SIG-M5 (cell line): ENCODE results near the gene STT3B.

Experiments used
- DNase-seq: peaks from one replicate; lab custom pipeline; 2025; lab: John Stamatoyannopoulos, UW

STT3B gene

DNA sequence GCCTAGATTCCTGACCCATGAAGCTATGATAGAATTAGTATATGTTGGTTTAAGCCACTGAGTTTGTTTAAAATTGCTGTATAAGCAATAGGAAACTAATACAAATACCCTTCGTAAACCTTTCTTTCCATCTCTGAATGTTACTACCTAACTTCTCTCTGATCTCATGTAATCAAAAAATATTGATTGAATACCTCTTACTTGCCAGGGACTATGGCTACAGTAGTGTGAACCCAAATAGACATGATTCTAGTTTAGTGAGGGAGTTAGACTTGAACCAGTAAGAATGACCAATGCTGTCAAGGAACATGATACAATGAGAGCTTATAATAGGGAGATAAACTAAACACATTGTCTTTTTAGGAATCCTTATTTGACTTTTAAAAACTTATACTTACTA, 19.4 kb downstream of the STT3B start:
- no peak for DNase-seq

DNA sequence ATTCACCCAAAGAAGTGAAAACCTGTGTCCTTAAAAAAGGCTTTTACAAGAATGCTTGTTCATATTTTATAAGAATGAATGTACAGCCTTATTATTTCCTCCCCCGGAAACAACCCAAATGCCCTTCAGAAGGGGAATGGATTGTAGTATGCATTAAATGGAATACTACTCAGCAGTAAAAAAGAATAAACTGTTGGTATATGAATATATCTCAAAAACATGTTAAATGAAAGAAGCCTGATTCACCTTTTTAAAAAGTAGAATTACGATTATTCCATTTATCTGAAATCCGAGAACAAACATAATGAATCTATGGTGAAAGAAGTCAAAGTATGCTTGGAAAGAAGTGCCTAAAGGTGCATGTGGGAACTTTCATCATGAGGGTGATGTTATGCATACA, 20.5 kb downstream of the STT3B start:
- DNase-seq: no peak

DNA sequence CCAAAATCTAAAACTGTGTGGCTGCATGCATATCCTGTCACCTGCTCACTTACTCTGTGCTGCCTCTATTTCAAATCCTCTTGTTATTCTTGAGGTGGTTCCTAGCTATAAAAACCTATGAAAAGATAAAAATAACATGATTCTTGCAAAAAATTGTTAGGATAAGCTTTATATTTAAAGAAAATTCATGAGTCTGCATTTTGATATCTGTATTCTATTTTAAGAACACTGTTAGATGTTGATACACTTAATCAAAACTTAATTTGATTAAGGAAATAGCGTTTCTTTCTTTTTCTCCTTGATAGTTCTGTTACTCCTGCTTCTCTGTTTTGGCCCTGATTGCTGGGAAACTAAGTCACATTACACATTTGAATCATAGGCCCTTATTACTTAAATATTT, 22.5 kb downstream of the STT3B start:
- no peak for DNase-seq

GRCh38 chr3:31559872-31560534, 27.3 kb downstream of the STT3B start:
- no peak for DNase-seq

- DNase-seq: no peak
Observed at GRCh38 chr3:31561891-31562290, 29.2 kb downstream of the STT3B start.

DNA sequence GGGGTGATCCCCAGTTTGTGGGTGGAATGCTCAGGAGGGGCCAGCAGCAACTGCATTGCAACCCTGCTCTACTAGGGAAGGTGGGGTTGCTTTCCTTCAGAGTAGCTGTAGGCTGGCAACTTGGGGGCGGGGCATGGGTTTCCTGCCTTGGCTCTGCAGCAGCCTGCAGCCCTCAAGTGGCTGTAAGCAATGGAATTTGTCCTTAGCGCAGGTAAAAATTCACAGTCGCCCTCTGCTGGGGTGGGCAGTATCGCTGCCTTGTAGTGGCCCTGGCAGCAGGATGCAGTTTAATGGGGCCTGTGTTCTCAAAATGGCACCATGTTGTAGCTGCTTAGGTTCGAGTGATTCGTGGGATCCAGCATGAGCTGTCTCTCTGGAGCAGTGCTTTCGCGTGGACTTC, 29.8 kb downstream of the STT3B start:
- DNase-seq: no peak

DNA sequence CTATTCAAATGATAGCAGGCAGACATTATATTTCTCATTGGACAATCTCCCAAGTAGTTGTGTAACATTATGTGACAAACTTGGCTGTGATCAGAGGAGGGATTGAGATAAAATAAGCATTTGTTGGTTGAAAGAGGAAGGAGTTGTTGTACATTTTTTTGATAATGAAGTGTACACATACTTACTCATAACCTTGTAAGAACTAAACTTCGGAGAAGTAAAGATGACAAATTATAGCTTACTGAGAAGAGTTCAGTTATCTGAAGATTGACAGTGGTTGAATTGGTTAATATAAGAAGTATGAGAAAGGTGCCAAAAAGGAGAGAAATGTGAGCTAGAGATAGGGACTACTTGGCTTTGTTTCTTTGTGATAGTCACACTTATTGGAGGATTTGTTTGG, 32.6 kb downstream of the STT3B start:
- no peak for DNase-seq

GRCh38 chr3:31567036-31567435, 34.3 kb downstream of the STT3B start:
- no peak for DNase-seq

GRCh38 chr3:31568649-31569048, 35.9 kb downstream of the STT3B start:
- no peak for DNase-seq

- DNase-seq: no peak
Observed at GRCh38 chr3:31571325-31571724, 38.6 kb downstream of the STT3B start.

GRCh38 chr3:31572236-31573004, 39.7 kb downstream of the STT3B start:
- DNase-seq: no peak

DNA sequence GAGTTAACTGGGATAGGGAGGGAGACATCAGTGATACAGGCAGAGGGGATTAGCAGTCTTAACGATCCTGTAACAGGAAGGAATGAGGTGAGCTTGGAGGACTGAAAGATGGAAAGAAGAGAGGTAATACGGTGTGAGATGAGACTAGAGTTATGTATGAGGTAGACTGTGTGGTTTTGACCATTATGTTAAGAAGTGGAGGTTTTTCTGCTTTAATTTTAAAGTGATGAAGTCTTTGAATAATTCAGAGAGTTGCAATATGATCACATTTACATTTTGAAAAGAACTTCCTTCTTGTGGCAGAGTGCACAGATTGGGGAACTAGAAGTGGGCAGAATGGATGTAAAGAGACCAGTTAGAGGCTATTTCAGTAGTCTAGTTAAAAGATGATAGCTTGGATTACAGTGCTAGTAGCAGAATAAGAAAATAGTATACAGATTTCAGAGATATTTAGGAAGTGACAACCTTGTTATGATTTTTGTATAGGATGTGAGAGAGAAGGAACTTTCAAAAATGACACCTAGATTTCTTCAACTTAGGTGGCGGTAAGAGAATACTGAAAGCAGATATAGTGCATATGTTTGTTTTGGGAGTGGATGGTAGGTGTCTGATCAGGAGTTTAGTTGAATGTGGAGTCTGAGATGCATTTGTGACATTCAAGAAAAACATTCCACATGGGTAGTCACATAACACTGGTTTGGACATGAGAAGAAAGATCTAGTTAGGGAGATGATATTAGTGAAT, 40.5 kb downstream of the STT3B start:
- DNase-seq: no peak

DNA sequence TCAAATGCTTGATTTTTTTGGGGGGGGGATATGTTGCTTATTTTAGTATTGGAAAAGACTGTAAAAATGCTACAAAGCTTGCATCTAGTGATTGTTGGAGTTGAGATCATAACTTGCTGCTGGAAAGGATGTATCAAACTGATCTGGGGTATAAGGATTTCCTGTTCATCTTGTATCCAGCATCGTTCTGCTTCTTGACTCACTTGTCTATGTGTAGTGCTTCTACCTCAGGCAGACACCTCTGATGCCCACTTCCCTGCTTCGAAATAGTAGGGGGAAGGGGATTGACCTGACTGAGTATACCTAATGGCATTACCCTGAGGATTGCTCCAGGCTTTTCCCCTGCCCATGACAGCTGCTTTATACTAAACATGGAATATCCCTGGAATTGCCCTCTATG, 42.7 kb downstream of the STT3B start:
- DNase-seq: no peak

- DNase-seq: no peak
Observed at GRCh38 chr3:31576521-31576920, 43.8 kb downstream of the STT3B start.

DNA sequence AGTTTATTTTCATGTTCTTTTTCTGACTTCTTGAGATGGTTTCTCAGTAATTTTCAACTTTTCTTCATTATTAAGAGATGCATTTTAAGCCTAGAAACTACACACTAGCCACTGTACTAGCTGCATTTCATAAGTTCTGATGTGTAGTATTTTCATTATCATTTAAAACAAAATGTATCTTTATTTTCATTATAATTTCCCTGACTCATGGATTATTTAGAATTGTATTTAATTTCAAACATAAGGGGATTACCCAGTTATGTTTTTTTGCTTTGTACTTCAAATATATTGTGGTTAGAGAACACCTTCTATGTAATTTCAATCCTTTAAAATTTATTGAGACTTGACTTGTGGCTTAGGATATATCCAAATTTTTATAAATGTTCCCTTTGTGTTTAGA, 44.5 kb downstream of the STT3B start:
- no peak for DNase-seq

- DNase-seq: no peak
Observed at GRCh38 chr3:31579828-31580227, 47.1 kb downstream of the STT3B start.

DNA sequence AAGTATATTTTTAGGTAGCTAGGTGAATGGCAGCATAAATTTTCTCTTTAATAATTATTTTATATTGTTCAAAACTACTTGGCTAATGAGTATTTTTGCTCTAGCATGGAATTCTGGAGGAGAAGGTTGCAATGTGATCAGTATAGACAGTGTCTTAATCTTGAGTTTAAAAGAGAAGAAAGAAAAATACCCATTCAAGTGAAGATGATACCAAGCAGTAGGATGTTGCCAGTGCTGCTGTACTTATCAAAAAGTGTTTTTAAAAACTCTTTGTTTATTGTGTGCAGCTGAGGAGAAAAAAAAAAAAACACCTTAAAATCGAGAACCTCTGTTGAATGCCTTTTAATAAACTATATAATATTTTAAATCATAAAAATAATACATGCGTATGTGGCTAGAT, 47.9 kb downstream of the STT3B start:
- no peak for DNase-seq

- DNase-seq: peak; percentile 24
Observed at GRCh38 chr3:31581660-31582059, 48.9 kb downstream of the STT3B start.

- DNase-seq: no peak
Observed at GRCh38 chr3:31589228-31589627, 56.5 kb downstream of the STT3B start.

- DNase-seq: no peak
Observed at GRCh38 chr3:31590650-31591049, 57.9 kb downstream of the STT3B start.

DNA sequence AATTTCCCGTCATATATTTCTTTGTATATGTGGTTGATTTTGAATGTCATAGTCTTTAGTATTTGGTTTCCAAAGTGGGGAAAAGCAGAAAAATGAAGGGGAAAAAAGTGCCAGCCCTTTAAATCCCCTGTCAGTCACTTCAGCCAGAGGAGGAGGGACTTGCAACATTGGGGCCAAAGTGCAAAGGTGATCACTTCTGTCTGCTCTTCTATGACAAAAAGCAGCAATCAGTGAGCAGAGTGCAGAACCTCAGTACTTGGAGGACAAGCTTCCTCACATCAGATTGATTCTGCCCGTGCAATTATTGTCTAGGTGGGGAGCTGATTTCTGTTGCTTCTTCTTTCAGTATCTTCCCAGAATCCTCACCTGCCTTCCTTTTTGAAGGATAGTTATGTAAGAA, 60.0 kb downstream of the STT3B start:
- no peak for DNase-seq

DNA sequence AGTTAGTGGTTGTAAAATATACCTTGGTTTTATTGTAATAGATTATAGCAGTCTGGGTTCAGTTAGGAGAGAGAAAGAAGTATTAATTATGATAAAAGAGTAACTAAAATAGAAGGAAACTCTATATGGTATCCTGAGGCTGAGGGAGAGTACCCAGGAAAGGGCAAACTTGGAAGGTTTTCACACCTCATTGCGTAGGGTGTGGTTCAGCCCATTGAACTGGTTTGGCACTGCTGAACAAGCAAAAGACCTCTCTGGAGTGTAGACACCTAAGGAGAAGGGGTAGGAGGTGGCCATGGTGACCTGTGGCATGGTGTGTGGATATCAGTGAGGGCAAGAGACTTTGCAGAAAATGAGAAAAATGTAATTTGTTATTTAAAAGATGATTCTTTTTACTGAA, 63.5 kb downstream of the STT3B start:
- no peak for DNase-seq

GRCh38 chr3:31600431-31600830, 67.7 kb downstream of the STT3B start:
- DNase-seq: no peak
